SK-N-SH (cell line): ENCODE data around the gene CTPS1.

Source experiments
- TF ChIP-seq, protein P1 (sequence below): IDR thresholded peaks from 2 replicates; pipeline ENCODE4 v1.4.0; 2012; ENCODE audit warnings: low read depth, borderline replicate concordance
- TF ChIP-seq, protein P2 (sequence below): fragments of 200-600 bp; sonication (generic); IDR thresholded peaks from 2 replicates; pipeline ENCODE4 v1.6.1; 2017; ENCODE audit warnings: antibody characterized with exemption, mild to moderate bottlenecking, moderate library complexity

DNA sequence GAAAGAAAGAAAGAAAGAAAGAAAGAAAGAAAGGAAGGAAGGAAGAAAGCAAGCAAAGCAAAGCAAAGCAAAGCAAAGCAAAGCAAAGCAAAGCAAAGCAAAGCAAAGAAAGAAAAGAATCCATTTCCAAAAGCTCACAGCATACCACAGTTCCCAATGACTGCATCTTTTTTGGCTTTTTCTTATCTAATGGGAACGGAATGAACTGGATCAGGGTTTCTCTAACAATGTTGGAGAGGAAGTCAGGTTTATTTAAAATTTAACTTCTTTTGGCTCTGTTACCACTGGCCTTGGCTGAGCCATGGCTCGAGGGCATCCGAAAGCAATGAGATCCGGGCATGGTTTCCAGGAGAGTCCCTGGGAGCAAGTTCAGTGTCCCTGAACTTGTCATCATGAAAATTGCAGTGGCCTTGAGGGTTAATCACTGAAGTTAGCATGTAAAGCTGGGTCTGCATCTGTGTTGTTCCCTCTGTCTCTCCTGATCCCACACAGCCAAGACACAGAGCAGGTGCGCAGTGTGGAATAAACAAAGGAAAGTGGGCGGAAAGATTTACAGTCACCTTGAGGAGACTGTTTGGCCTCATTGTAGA is 34.6 kb upstream of the CTPS1 start:
- TF ChIP-seq, protein P1, sequence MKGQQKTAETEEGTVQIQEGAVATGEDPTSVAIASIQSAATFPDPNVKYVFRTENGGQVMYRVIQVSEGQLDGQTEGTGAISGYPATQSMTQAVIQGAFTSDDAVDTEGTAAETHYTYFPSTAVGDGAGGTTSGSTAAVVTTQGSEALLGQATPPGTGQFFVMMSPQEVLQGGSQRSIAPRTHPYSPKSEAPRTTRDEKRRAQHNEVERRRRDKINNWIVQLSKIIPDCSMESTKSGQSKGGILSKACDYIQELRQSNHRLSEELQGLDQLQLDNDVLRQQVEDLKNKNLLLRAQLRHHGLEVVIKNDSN: no peak
- TF ChIP-seq, protein P2, sequence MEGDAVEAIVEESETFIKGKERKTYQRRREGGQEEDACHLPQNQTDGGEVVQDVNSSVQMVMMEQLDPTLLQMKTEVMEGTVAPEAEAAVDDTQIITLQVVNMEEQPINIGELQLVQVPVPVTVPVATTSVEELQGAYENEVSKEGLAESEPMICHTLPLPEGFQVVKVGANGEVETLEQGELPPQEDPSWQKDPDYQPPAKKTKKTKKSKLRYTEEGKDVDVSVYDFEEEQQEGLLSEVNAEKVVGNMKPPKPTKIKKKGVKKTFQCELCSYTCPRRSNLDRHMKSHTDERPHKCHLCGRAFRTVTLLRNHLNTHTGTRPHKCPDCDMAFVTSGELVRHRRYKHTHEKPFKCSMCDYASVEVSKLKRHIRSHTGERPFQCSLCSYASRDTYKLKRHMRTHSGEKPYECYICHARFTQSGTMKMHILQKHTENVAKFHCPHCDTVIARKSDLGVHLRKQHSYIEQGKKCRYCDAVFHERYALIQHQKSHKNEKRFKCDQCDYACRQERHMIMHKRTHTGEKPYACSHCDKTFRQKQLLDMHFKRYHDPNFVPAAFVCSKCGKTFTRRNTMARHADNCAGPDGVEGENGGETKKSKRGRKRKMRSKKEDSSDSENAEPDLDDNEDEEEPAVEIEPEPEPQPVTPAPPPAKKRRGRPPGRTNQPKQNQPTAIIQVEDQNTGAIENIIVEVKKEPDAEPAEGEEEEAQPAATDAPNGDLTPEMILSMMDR: no peak
